HepG2 (cell line): ENCODE measurements around the gene TMF1. TPM values are rescaled to one million over a fixed set of nuclear protein-coding genes. Genes with fewer than 3 reads are reported as not detected.

Source experiments
- ATAC-seq: fragments of 200-7000 bp; cut with Tn5 transposase; 3 replicates; pipeline ENCODE4 v1.9.1; 2020; ENCODE audit warnings: mild to moderate bottlenecking, moderate library complexity
- BruUV-seq: library from RNA; stranded (reverse); fragments of 400-500 nt; replicated peaks from 2 replicates; lab custom pipeline; 2021; lab: Mats Ljungman, UMichigan
- CTCF ChIA-PET: fragments of 300-600 bp; formaldehyde crosslinking; extraction: SDS; loops from one replicate; lab custom pipeline; 2021; ENCODE audit warnings: low total read pairs, inconsistent platforms, low intra/inter-chr PET ratio; lab: Yijun Ruan, JAX
- POLR2A ChIA-PET: fragments of 350-600 bp; sonication (Branson Sonifier 250); formaldehyde crosslinking; loops from one replicate; lab custom pipeline; 2020; ENCODE audit warnings: antibody characterized with exemption, inconsistent platforms; lab: Yijun Ruan, JAX
- DNase-seq: peaks from one replicate; pipeline ENCODE4 v3.0.0-alpha.2; 2015; ENCODE audit warnings: low spot score
- FAIRE-seq: peaks from 3 replicates; lab custom pipeline; 2011; peaks lifted over from hg19 to GRCh38; lab: Jason Lieb, UNC
- H2AFZ ChIP-seq: one replicate; pipeline ENCODE4 v1.6.1; 2011; ENCODE audit warnings: low read length, inconsistent platforms
- H3K27ac ChIP-seq: fragments of 300-600 bp; 3 replicates; pipeline ENCODE4 v1.8.0; 2011; ENCODE audit warnings: mixed run types, mild to moderate bottlenecking, mixed read lengths, low read length, inconsistent platforms; ENCODE audit not compliant: insufficient read depth; ENCODE audit errors: extremely low read length
- H3K27me3 ChIP-seq, 2 experiments: fragments of 200-600 bp in 1 of 2; 2 replicates in 1 of 2; 3 replicates in 1 of 2; pipeline versions ENCODE4 v1.6.0 to v1.8.0; 2011; ENCODE audit warnings: low read length in 2 of 2, mild to moderate bottlenecking in 2 of 2, moderate library complexity in 2 of 2, inconsistent platforms in 1 of 2; ENCODE audit not compliant: insufficient read depth in 2 of 2, control insufficient read depth in 1 of 2
- H3K36me3 ChIP-seq, 2 experiments: fragments of 200-600 bp in 1 of 2; replicated peaks in 1 of 2; 2 replicates in 1 of 2; 3 replicates in 1 of 2; pipeline versions ENCODE4 v1.5.1 to v1.8.0; 2011; ENCODE audit warnings: low read length in 2 of 2, inconsistent platforms in 1 of 2; ENCODE audit not compliant: insufficient read depth in 2 of 2, control insufficient read depth in 1 of 2
- H3K4me1 ChIP-seq: 2 replicates; pipeline ENCODE4 v1.5.1; 2012; ENCODE audit warnings: low read length, inconsistent platforms; ENCODE audit not compliant: insufficient read depth
- H3K4me2 ChIP-seq: 2 replicates; pipeline ENCODE4 v1.6.0; 2011; ENCODE audit warnings: low read depth, low read length, inconsistent platforms
- H3K4me3 ChIP-seq, 3 experiments: fragments of 200-600 bp in 1 of 3; sonication (generic), shearing (Covaris generic) in 1 of 3; replicated peaks in 1 of 3; 2 replicates each; pipeline ENCODE4 v1.5.1; 2011 to 2016; ENCODE audit warnings: low read length in 3 of 3, inconsistent platforms in 2 of 3, low read depth in 2 of 3, mild to moderate bottlenecking in 2 of 3, control low read depth in 1 of 3, mixed read lengths in 1 of 3; ENCODE audit not compliant: insufficient read depth in 1 of 3
- H3K79me2 ChIP-seq: one replicate; pipeline ENCODE4 v1.6.1; 2011; ENCODE audit warnings: low read length, inconsistent platforms; ENCODE audit not compliant: insufficient read depth
- H3K9ac ChIP-seq: 2 replicates; pipeline ENCODE4 v1.6.0; 2011; ENCODE audit warnings: mild to moderate bottlenecking, low read depth, low read length, inconsistent platforms; ENCODE audit not compliant: insufficient read depth
- H3K9me3 ChIP-seq: 2 replicates; pipeline ENCODE4 v1.5.1; 2012; ENCODE audit warnings: mild to moderate bottlenecking, low read length
- H4K20me1 ChIP-seq: 2 replicates; pipeline ENCODE4 v1.6.0; 2011; ENCODE audit warnings: inconsistent platforms, mild to moderate bottlenecking, low read length, moderate library complexity; ENCODE audit not compliant: insufficient read depth
- ATM ChIP-seq: fragments of 450-650 bp; IDR thresholded peaks from 2 replicates; pipeline ENCODE4 v1.7.1; 2017; ENCODE audit warnings: mild to moderate bottlenecking, borderline replicate concordance
- RAD51 ChIP-seq: fragments of 450-650 bp; IDR thresholded peaks from 2 replicates; pipeline ENCODE4 v1.6.1; 2016; ENCODE audit warnings: borderline replicate concordance
- ZFP82 ChIP-seq: sonication (generic); formaldehyde crosslinking; IDR thresholded peaks from 2 replicates; pipeline ENCODE4 v1.5.1; 2020; ENCODE audit warnings: mild to moderate bottlenecking, missing genetic modification reagents, borderline replicate concordance
- ZNF547 ChIP-seq: sonication (generic); formaldehyde crosslinking; IDR thresholded peaks from 2 replicates; pipeline ENCODE4 v1.5.1; 2020; ENCODE audit warnings: mild to moderate bottlenecking, missing genetic modification reagents
- ZSCAN21 ChIP-seq: sonication (generic); formaldehyde crosslinking; IDR thresholded peaks from 2 replicates; pipeline ENCODE4 v1.8.0; 2022; ENCODE audit warnings: mild to moderate bottlenecking, missing genetic modification reagents, moderate library complexity, borderline replicate concordance
- WGBS: methylation state at CpG from one replicate; pipeline ENCODE4 v1.1.6; 2017; ENCODE audit warnings: low lambda C conversion rate; 5-methylcytosine and 5-hydroxymethylcytosine counted together
- in situ Hi-C: cut with HindIII; loops from 2 replicates; pipeline ENCODE4 v1.10.0; 2017; ENCODE audit warnings: low pct_unique_long_range_greater_than_20kb; ENCODE audit not compliant: extremely low pct_ligation_motif_present
- intact Hi-C: fragments of 100-400 bp; cut with micrococcal nuclease; formaldehyde crosslinking; loops from one replicate; pipeline ENCODE4 v1.10.0; 2022; ENCODE audit not compliant: unreplicated experiment
- polyA plus RNA-seq, 8 experiments: library from polyadenylated mRNA; depleted of rRNA in 3 of 8; stranded (reverse) in 7 of 8; unstranded in 1 of 8; fragments of >200 nt; fragmentation: Illumina TruSeq in 4 of 8; extraction: Trizol in 4 of 8; gene quantifications; 2 replicates each; pipeline versions ENCODE4 v1.2.1 to v1.2.3, GENCODE V29; 2011 to 2016; ENCODE audit warnings: low read depth in 4 of 8, missing spikeins in 1 of 8, mixed read lengths in 1 of 8; ENCODE audit not compliant: insufficient read depth in 1 of 8
- total RNA-seq, 5 experiments: library from RNA; depleted of rRNA; stranded (reverse); fragments of >200 nt; fragmentation: Illumina TruSeq; extraction: Trizol; gene quantifications; 2 replicates each; pipeline ENCODE4 v1.2.3, GENCODE V29; 2016; ENCODE audit warnings: low read depth in 1 of 5
- TF ChIP-seq, protein P1 (sequence below): sonication (generic); formaldehyde crosslinking; IDR thresholded peaks from 2 replicates; pipeline ENCODE4 v1.4.0; 2020; ENCODE audit warnings: missing genetic modification reagents
- TF ChIP-seq, protein P2 (sequence below): sonication (generic); formaldehyde crosslinking; IDR thresholded peaks from 2 replicates; pipeline ENCODE4 v1.9.0; 2021; ENCODE audit warnings: missing genetic modification reagents, mild to moderate bottlenecking, borderline replicate concordance

TMF1 gene
- total and polyA plus RNA-seq, 2 of the 13 experiments (the other 11 are each of a cell fraction or from before 2014, with no cell fraction given): 12.1 to 38.4 TPM

DNA sequence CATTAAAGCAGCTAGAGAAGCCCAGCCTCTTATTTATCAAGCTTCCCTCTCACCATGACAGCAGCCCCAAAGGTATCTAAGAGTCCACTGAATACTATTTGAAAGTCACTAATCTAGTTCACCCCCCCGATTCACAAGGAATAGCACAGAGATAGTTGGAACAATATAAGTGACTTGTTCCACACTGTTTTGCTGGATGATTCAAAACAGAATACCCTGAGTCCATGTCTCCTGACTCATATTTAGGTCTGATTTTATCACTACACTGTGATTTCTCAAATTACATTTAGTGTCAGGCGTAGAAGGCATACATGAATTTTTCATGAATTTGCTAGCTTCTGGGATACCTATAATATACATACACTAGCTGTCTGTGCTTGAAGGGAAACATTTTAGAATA, 20.0 kb downstream of the TMF1 start:
- 98% methylated on average over 2 of the region's 2 CpGs for WGBS
- Histone ChIP-seq H4K20me1 (no peaks in the 10 kb centered on the region), H3K4me1 (no peaks in the 10 kb centered on the region), H3K27me3 (no peaks in the 10 kb centered on the region), H3K79me2 (no peaks in the 10 kb centered on the region), H3K36me3 (peaks cover 9 to 67% of the 10 kb centered on the region in 2 experiments), H3K4me3 (no peak overlapping the region), H3K9me3 (no peaks in the 10 kb centered on the region), H3K4me2 (no peak overlapping the region), H2AFZ (no peak overlapping the region), H3K9ac (no peak overlapping the region), H3K27ac (no peak overlapping the region)
- TF ChIP-seq RAD51 (no peak), ZSCAN21 (no peak), ATM (no peak), ZNF547 (CRISPR knock-in tag) (no peak), ZFP82 (CRISPR knock-in tag) (no peak)
- TF ChIP-seq, protein P1, sequence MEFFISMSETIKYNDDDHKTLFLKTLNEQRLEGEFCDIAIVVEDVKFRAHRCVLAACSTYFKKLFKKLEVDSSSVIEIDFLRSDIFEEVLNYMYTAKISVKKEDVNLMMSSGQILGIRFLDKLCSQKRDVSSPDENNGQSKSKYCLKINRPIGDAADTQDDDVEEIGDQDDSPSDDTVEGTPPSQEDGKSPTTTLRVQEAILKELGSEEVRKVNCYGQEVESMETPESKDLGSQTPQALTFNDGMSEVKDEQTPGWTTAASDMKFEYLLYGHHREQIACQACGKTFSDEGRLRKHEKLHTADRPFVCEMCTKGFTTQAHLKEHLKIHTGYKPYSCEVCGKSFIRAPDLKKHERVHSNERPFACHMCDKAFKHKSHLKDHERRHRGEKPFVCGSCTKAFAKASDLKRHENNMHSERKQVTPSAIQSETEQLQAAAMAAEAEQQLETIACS (CRISPR knock-in tag): no peak
- TF ChIP-seq, protein P2, sequence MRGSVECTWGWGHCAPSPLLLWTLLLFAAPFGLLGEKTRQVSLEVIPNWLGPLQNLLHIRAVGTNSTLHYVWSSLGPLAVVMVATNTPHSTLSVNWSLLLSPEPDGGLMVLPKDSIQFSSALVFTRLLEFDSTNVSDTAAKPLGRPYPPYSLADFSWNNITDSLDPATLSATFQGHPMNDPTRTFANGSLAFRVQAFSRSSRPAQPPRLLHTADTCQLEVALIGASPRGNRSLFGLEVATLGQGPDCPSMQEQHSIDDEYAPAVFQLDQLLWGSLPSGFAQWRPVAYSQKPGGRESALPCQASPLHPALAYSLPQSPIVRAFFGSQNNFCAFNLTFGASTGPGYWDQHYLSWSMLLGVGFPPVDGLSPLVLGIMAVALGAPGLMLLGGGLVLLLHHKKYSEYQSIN (CRISPR knock-in tag): no peak
- FAIRE-seq: no peak
- intact Hi-C loops: no loop called here
- POLR2A ChIA-PET: no interaction called here
- BruUV-seq: no TSS peak
- DNase-seq: no peak
- in situ Hi-C loops: no loop called here
- ATAC-seq: no peak
- CTCF ChIA-PET: no interaction called here
